Smooth muscle cell (in vitro differentiated cells): ENCODE results near the gene MPRIP. TPM values are rescaled to one million over a fixed set of nuclear protein-coding genes. Genes with fewer than 3 reads are reported as not detected.
A peak's percentile ranks its signal among the peaks of the same experiment; 100 is the strongest.
"Not testable (repeated sequence)": the region's sequence is repeated elsewhere in the genome, so short reads cannot be mapped to it uniquely, and the experiment has no call there.

Experiments
- DNase-seq: peaks from one replicate; lab custom pipeline; 2025; ENCODE audit not compliant: unreplicated experiment; lab: John Stamatoyannopoulos, UW
- H2AFZ ChIP-seq: fragments of 200-600 bp; sonication (generic); 2 replicates; pipeline ENCODE4 v1.6.0; 2016; ENCODE audit warnings: antibody characterized with exemption, low read depth, mild to moderate bottlenecking
- H3F3A ChIP-seq: fragments of 200-600 bp; sonication (generic); 2 replicates; pipeline ENCODE4 v1.6.0; 2017; ENCODE audit warnings: antibody characterized with exemption, low read depth
- H3K27ac ChIP-seq: fragments of 200-600 bp; sonication (generic); 2 replicates; pipeline ENCODE4 v1.5.1; 2016; ENCODE audit warnings: low read depth, mild to moderate bottlenecking
- H3K27me3 ChIP-seq: fragments of 200-600 bp; sonication (generic); 2 replicates; pipeline ENCODE4 v1.6.1; 2016; ENCODE audit warnings: low read depth, mild to moderate bottlenecking
- H3K36me3 ChIP-seq: fragments of 200-600 bp; sonication (generic); 2 replicates; pipeline ENCODE4 v1.5.1; 2016; ENCODE audit warnings: low read depth
- H3K4me1 ChIP-seq: fragments of 200-600 bp; sonication (generic); 2 replicates; pipeline ENCODE4 v1.5.1; 2016; ENCODE audit warnings: low read depth
- H3K4me2 ChIP-seq: fragments of 200-600 bp; sonication (generic); 2 replicates; pipeline ENCODE4 v1.6.0; 2016; ENCODE audit warnings: mild to moderate bottlenecking
- H3K4me3 ChIP-seq: fragments of 200-600 bp; sonication (generic); 2 replicates; pipeline ENCODE4 v1.5.1; 2016; ENCODE audit warnings: mild to moderate bottlenecking
- H3K79me2 ChIP-seq: fragments of 200-600 bp; sonication (generic); 2 replicates; pipeline ENCODE4 v1.6.0; 2016; ENCODE audit warnings: low read depth, mild to moderate bottlenecking
- H3K9ac ChIP-seq: fragments of 200-600 bp; sonication (generic); 2 replicates; pipeline ENCODE4 v1.6.0; 2016; ENCODE audit warnings: low read depth
- H3K9me3 ChIP-seq: fragments of 200-600 bp; sonication (generic); replicated peaks from 2 replicates; pipeline ENCODE4 v1.5.1; 2016; ENCODE audit warnings: low read depth
- H4K20me1 ChIP-seq: fragments of 200-600 bp; sonication (generic); 2 replicates; pipeline ENCODE4 v1.6.0; 2016; ENCODE audit warnings: low read depth
- WGBS: methylation state at CpG from one replicate; pipeline ENCODE4 v1.1.7; 2016; ENCODE audit warnings: low lambda C conversion rate; 5-methylcytosine and 5-hydroxymethylcytosine counted together
- polyA plus RNA-seq: library from polyadenylated mRNA; unstranded; fragments of >200 nt; fragmentation: Nextera tagmentation; extraction: Ambion mirVana; gene quantifications from 2 replicates; pipeline ENCODE4 v1.2.1, GENCODE V29; 2016
- total RNA-seq: library from RNA; depleted of rRNA; stranded (reverse); fragments of >200 nt; gene quantifications from 2 replicates; pipeline ENCODE4 v1.2.3, GENCODE V29; 2014

The MPRIP gene
- total and polyA plus RNA-seq, 2 experiments from 2014 or later = 58.8 to 69.3 TPM

- H3K27ac ChIP-seq, H3K4me1 ChIP-seq, DNase-seq, H3K4me3 ChIP-seq, H3K9ac ChIP-seq, H3K79me2 ChIP-seq, H3K9me3 ChIP-seq, H3F3A ChIP-seq, H3K36me3 ChIP-seq, H3K27me3 ChIP-seq, H3K4me2 ChIP-seq, H2AFZ ChIP-seq, H4K20me1 ChIP-seq: not testable (repeated sequence)
- 79% methylated on average over 1 of the region's 4 CpGs for WGBS
Measured at GRCh38 chr17:17009972-17010371, 32.3 kb upstream of the MPRIP start.

GRCh38 chr17:17010545-17011034 lies 31.7 kb upstream of the MPRIP start:
- H3K9me3 ChIP-seq, H3K27me3 ChIP-seq, H2AFZ ChIP-seq, H3K9ac ChIP-seq, DNase-seq, H3K4me3 ChIP-seq, H4K20me1 ChIP-seq, H3K4me2 ChIP-seq, H3K27ac ChIP-seq, H3K79me2 ChIP-seq, H3K36me3 ChIP-seq, H3F3A ChIP-seq, H3K4me1 ChIP-seq: not testable (repeated sequence)
- whole genome bisulfite sequencing = 8% methylated on average over 5 of the region's 12 CpGs

GRCh38 chr17:17011043-17011907 lies 31.0 kb upstream of the MPRIP start:
- not testable (repeated sequence) for H3K9ac ChIP-seq, H3K4me2 ChIP-seq, H3K9me3 ChIP-seq, H3K79me2 ChIP-seq, H3K4me1 ChIP-seq, DNase-seq, H2AFZ ChIP-seq, H3K27me3 ChIP-seq, H3K4me3 ChIP-seq, H4K20me1 ChIP-seq, H3K36me3 ChIP-seq, H3F3A ChIP-seq
- 0% methylated on average over 5 of the region's 12 CpGs for WGBS
- peak overlapping the region; percentile 48 for H3K27ac ChIP-seq

- H3K4me1 ChIP-seq, H3K27ac ChIP-seq, H3K36me3 ChIP-seq, H4K20me1 ChIP-seq, DNase-seq, H3K4me2 ChIP-seq, H3K27me3 ChIP-seq, H3K9ac ChIP-seq, H3K9me3 ChIP-seq, H2AFZ ChIP-seq, H3K79me2 ChIP-seq, H3F3A ChIP-seq, H3K4me3 ChIP-seq: not testable (repeated sequence)
- WGBS = 97% methylated on average over 12 of the region's 14 CpGs
Measured at GRCh38 chr17:17013828-17014747, 28.2 kb upstream of the MPRIP start.

- not testable (repeated sequence) for H3K27ac ChIP-seq, H3K9ac ChIP-seq, H3K4me3 ChIP-seq, H3K4me2 ChIP-seq, H3K4me1 ChIP-seq, H3K79me2 ChIP-seq, H3K36me3 ChIP-seq, H3K9me3 ChIP-seq, H3F3A ChIP-seq, H2AFZ ChIP-seq, DNase-seq, H3K27me3 ChIP-seq, H4K20me1 ChIP-seq
- 77% methylated on average over 9 of the region's 9 CpGs for WGBS
Measured at GRCh38 chr17:17014748-17015124, 27.5 kb upstream of the MPRIP start.
